ENCODE measurements around the gene HDAC9.

Gene HDAC9

GRCh38 chr7:18864967-18865366 is 369.4 kb downstream of the HDAC9 start:
- no peak for ATAC-seq
- TF ChIP-seq ESRRG (CRISPR knock-in tag; IDR thresholded peaks at IDR 0.05), result no peak
- TF ChIP-seq TSHZ2 (CRISPR knock-in tag; IDR thresholded peaks at IDR 0.05), result no peak
- no peak for TF ChIP-seq CSDC2 (CRISPR knock-in tag; IDR thresholded peaks at IDR 0.05)
- TF ChIP-seq ZNF70 (CRISPR knock-in tag; IDR thresholded peaks at IDR 0.05), result no peak
- no peak for TF ChIP-seq OSR1 (CRISPR knock-in tag; IDR thresholded peaks at IDR 0.05)
- TF ChIP-seq PPARA (CRISPR knock-in tag; IDR thresholded peaks at IDR 0.05; ENCODE audit: borderline replicate concordance), result no peak

GRCh38 chr7:18866359-18867036 is 370.9 kb downstream of the HDAC9 start:
- TF ChIP-seq GLIS3 (CRISPR knock-in tag; IDR thresholded peaks at IDR 0.05) (no peak), POU6F1 (CRISPR knock-in tag; IDR thresholded peaks at IDR 0.05; ENCODE audit: borderline replicate concordance, low read depth) (no peak), SNAI2 (CRISPR knock-in tag; IDR thresholded peaks at IDR 0.05) (peak; percentile 62; the same call in 1 of the 2 replicates), ESRRG (CRISPR knock-in tag; IDR thresholded peaks at IDR 0.05) (no peak), ZNF70 (CRISPR knock-in tag; IDR thresholded peaks at IDR 0.05) (no peak), ZFP3 (CRISPR knock-in tag; IDR thresholded peaks at IDR 0.05) (peak; percentile 29; the same call in 1 of the 2 replicates), ARNTL (CRISPR knock-in tag; IDR thresholded peaks at IDR 0.05; ENCODE audit: borderline replicate concordance, low read depth) (no peak), OSR1 (CRISPR knock-in tag; IDR thresholded peaks at IDR 0.05) (peak; percentile 76; the same call in 1 of the 2 replicates), ISL1 (CRISPR knock-in tag; IDR thresholded peaks at IDR 0.05) (peak; percentile 67), TOX (CRISPR knock-in tag; IDR thresholded peaks at IDR 0.05; ENCODE audit: borderline replicate concordance) (peak; percentile 86)
- TF ChIP-seq, protein P1, sequence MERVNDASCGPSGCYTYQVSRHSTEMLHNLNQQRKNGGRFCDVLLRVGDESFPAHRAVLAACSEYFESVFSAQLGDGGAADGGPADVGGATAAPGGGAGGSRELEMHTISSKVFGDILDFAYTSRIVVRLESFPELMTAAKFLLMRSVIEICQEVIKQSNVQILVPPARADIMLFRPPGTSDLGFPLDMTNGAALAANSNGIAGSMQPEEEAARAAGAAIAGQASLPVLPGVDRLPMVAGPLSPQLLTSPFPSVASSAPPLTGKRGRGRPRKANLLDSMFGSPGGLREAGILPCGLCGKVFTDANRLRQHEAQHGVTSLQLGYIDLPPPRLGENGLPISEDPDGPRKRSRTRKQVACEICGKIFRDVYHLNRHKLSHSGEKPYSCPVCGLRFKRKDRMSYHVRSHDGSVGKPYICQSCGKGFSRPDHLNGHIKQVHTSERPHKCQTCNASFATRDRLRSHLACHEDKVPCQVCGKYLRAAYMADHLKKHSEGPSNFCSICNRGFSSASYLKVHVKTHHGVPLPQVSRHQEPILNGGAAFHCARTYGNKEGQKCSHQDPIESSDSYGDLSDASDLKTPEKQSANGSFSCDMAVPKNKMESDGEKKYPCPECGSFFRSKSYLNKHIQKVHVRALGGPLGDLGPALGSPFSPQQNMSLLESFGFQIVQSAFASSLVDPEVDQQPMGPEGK (CRISPR knock-in tag; IDR thresholded peaks at IDR 0.05; ENCODE audit: borderline replicate concordance), result 0 out of 2 replicates have a peak, but pooled peaks have one; percentile 16
- ATAC-seq, result peak; percentile 99

- TF ChIP-seq BACH2 (CRISPR knock-in tag; IDR thresholded peaks at IDR 0.05; ENCODE audit: borderline replicate concordance) (no peak), ARNTL (CRISPR knock-in tag; IDR thresholded peaks at IDR 0.05; ENCODE audit: borderline replicate concordance, low read depth) (no peak), ZNF565 (CRISPR knock-in tag; conservative IDR thresholded peaks at IDR 0.05; ENCODE audit: low read depth) (no peak), ZC3H10 (CRISPR knock-in tag; IDR thresholded peaks at IDR 0.05) (no peak), ZNF8 (CRISPR knock-in tag; IDR thresholded peaks at IDR 0.05) (no peak), TCF4 (CRISPR knock-in tag; IDR thresholded peaks at IDR 0.05; ENCODE audit: borderline replicate concordance) (no peak), OSR1 (CRISPR knock-in tag; IDR thresholded peaks at IDR 0.05) (no peak), SNAI2 (CRISPR knock-in tag; IDR thresholded peaks at IDR 0.05) (no peak), ZNF70 (CRISPR knock-in tag; IDR thresholded peaks at IDR 0.05) (no peak), TOX (CRISPR knock-in tag; IDR thresholded peaks at IDR 0.05; ENCODE audit: borderline replicate concordance) (no peak), PPARA (CRISPR knock-in tag; IDR thresholded peaks at IDR 0.05; ENCODE audit: borderline replicate concordance) (no peak), CSDC2 (CRISPR knock-in tag; IDR thresholded peaks at IDR 0.05) (no peak), ZFP30 (CRISPR knock-in tag; IDR thresholded peaks at IDR 0.05) (no peak), POU6F1 (CRISPR knock-in tag; IDR thresholded peaks at IDR 0.05; ENCODE audit: borderline replicate concordance, low read depth) (no peak), GLIS3 (CRISPR knock-in tag; IDR thresholded peaks at IDR 0.05) (no peak), ISL1 (CRISPR knock-in tag; IDR thresholded peaks at IDR 0.05) (no peak)
- TF ChIP-seq, protein P2, sequence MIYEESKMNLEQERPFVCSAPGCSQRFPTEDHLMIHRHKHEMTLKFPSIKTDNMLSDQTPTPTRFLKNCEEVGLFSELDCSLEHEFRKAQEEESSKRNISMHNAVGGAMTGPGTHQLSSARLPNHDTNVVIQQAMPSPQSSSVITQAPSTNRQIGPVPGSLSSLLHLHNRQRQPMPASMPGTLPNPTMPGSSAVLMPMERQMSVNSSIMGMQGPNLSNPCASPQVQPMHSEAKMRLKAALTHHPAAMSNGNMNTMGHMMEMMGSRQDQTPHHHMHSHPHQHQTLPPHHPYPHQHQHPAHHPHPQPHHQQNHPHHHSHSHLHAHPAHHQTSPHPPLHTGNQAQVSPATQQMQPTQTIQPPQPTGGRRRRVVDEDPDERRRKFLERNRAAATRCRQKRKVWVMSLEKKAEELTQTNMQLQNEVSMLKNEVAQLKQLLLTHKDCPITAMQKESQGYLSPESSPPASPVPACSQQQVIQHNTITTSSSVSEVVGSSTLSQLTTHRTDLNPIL (CRISPR knock-in tag; IDR thresholded peaks at IDR 0.05; ENCODE audit: low read depth), result no peak
- ATAC-seq, result no peak
These were observed 376.8 kb downstream of the HDAC9 start for GRCh38 chr7:18872344-18872743.

Data from SK-N-SH treated with all-trans-retinoic acid at 6 μM for 48 hours (cell line).